Stimulated activated memory B cell treated with anti-CD40 and anti-IgM and Interleukin-4, amounts not matched to agents 10 μg/mL and 1 μg/mL and 100 μg/mL, for 72 hours (primary cell): ENCODE measurements around the gene MCRIP1.

Source experiments
- ATAC-seq: fragments of 150-1000 bp; cut with Tn5 transposase; 2 replicates; pipeline ENCODE4 v1.10.0; 2021
- H3K27ac Mint-ChIP-seq: one replicate; pipeline ENCODE4 v1.8.0; 2022; ENCODE audit warnings: mild to moderate bottlenecking, mixed read lengths
- H3K27me3 Mint-ChIP-seq: one replicate; pipeline ENCODE4 v1.8.0; 2022; ENCODE audit warnings: mixed read lengths
- H3K36me3 Mint-ChIP-seq: one replicate; pipeline ENCODE4 v1.8.0; 2022; ENCODE audit warnings: mixed read lengths
- H3K4me1 Mint-ChIP-seq: one replicate; pipeline ENCODE4 v1.8.0; 2022; ENCODE audit warnings: mixed read lengths
- H3K4me3 Mint-ChIP-seq: one replicate; pipeline ENCODE4 v1.8.0; 2022; ENCODE audit warnings: mild to moderate bottlenecking, moderate library complexity, mixed read lengths
- H3K9me3 Mint-ChIP-seq: one replicate; pipeline ENCODE4 v1.8.0; 2022; ENCODE audit warnings: mixed read lengths

MCRIP1 gene

DNA sequence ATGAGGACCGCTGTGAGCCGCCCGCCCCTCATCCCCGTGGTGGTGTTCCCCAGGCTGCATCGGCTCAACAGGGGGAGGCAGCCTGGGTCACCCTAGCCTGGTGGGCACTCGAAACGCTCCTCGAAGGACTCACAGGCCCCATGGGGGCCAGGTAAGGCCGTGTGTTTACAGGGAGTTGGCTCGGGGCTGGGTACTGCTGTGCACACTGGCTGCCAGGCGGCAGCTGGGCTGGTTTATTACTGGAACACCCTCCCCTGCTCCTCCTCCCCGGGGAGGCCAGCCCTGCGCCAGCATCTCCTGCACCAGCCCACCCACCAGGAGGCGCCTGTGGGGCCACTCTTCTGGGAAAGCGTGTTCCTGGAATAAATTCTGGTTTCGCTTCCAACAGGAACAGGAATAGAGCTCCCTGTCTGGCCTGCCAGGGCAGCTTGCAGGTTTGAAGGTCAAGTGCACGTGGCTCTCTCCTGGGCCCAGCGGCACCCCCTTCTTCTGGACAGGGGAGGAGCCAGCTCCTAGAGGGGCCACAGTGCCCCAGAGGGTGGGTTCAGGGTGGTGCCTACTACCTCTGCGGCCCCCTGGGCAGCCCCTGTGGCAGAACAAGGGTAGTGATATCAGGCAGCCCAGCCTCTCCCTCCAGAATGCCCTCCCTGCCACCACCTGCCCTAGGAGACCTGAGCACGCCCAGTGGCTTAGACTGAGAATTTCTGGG lies 11.3 kb downstream of the MCRIP1 start:
- H3K4me3 Mint-ChIP-seq, result no peak overlapping the region
- peaks cover 15% of the 10 kb centered on the region for H3K27me3 Mint-ChIP-seq
- peaks cover 8% of the 10 kb centered on the region for H3K4me1 Mint-ChIP-seq
- H3K9me3 Mint-ChIP-seq, result no peaks in the 10 kb centered on the region
- peaks cover 15% of the 10 kb centered on the region for H3K36me3 Mint-ChIP-seq
- no peak overlapping the region for H3K27ac Mint-ChIP-seq
- no peak for ATAC-seq

DNA sequence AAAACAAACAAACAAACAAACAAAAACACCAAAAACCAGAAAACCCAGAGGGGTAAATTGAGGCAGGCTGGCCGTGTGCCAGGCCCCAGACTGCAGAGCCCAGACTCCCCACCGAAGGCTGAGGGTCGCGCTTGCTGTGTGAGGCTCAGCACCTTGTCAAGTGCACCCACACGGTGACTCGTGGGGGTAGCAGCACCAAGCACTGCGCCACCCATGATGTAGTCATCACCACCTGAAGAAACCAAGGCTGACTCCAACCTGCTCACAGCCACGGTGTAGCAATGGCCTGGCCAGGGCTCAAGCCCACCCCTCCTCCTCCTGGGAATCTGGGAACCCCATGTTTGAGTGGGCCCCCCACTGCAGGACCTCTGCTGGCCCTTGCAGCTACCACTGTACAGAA lies 11.9 kb downstream of the MCRIP1 start:
- peaks cover 21% of the 10 kb centered on the region for H3K27me3 Mint-ChIP-seq
- no peak overlapping the region for H3K4me3 Mint-ChIP-seq
- no peak overlapping the region for H3K27ac Mint-ChIP-seq
- no peak for ATAC-seq
- H3K36me3 Mint-ChIP-seq, result peaks cover 13% of the 10 kb centered on the region
- H3K4me1 Mint-ChIP-seq, result peaks cover 6% of the 10 kb centered on the region
- no peaks in the 10 kb centered on the region for H3K9me3 Mint-ChIP-seq

DNA sequence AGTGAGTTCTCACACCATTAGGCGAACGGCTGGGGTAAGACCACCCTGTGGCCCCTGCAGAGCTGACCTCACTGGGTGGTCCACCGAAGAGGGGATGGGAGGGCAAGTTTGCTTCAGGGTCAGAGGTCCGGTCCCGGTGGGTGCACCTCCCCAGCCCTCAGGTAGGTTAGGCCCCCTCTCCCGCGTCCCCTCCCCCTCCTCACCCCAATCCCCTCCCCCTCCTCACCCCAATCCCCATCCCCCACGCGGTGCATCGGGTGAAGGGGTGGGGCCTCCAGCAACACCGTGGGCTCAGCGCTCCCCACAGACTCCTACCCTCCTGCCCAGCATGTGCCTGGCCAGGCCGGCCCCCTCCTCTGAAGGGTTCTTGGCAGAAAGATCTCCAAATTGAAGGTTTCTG lies 13.4 kb downstream of the MCRIP1 start:
- ATAC-seq, result no peak
- peaks cover 8% of the 10 kb centered on the region for H3K36me3 Mint-ChIP-seq
- H3K9me3 Mint-ChIP-seq, result no peaks in the 10 kb centered on the region
- no peak overlapping the region for H3K27ac Mint-ChIP-seq
- no peak overlapping the region for H3K4me3 Mint-ChIP-seq
- no peaks in the 10 kb centered on the region for H3K4me1 Mint-ChIP-seq
- peaks cover 25% of the 10 kb centered on the region for H3K27me3 Mint-ChIP-seq

DNA sequence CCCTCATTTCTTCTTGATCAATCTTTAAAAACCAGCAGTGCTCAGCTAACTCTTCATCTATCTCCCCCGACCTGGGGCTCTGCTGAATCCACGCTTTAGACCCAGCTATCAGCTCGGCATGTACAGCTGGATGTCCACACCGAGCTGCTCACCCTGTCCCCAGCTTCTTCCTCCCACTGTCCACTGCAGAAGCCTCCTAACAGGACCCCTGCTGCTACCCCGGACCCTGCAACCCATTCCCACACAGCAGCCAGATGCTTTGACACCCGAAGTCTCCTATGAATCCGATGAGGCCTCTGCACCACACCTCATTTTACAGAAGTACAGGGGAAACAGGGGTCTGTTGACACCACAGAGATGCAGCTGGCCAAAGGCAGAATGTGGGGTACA lies 15.3 kb downstream of the MCRIP1 start:
- Mint-ChIP-seq H3K27ac (no peak overlapping the region), H3K9me3 (no peaks in the 10 kb centered on the region), H3K4me1 (no peaks in the 10 kb centered on the region), H3K36me3 (no peaks in the 10 kb centered on the region), H3K27me3 (peaks cover 26% of the 10 kb centered on the region), H3K4me3 (no peak overlapping the region)
- ATAC-seq, result no peak

DNA sequence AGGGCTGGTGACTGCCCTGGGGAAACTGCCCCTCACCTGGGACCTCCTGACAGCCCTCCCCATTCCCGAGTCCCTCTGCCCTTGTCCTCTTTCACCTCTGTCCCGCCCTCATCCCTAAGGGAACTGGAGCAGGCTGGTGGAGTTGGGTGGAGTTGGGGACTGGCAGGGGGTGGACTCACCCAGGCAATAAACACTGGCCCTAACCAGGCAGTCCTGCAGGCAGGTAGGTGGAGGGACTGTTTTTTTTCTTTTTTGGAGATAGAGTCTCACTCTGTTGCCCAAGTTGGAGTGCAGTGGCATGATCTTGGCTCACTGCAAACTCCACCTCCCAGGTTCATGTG lies 17.5 kb downstream of the MCRIP1 start:
- Mint-ChIP-seq H3K27me3 (peaks cover 44% of the 10 kb centered on the region), H3K9me3 (no peaks in the 10 kb centered on the region), H3K4me3 (no peak overlapping the region), H3K36me3 (no peaks in the 10 kb centered on the region), H3K4me1 (no peaks in the 10 kb centered on the region), H3K27ac (no peak overlapping the region)
- ATAC-seq, result no peak

DNA sequence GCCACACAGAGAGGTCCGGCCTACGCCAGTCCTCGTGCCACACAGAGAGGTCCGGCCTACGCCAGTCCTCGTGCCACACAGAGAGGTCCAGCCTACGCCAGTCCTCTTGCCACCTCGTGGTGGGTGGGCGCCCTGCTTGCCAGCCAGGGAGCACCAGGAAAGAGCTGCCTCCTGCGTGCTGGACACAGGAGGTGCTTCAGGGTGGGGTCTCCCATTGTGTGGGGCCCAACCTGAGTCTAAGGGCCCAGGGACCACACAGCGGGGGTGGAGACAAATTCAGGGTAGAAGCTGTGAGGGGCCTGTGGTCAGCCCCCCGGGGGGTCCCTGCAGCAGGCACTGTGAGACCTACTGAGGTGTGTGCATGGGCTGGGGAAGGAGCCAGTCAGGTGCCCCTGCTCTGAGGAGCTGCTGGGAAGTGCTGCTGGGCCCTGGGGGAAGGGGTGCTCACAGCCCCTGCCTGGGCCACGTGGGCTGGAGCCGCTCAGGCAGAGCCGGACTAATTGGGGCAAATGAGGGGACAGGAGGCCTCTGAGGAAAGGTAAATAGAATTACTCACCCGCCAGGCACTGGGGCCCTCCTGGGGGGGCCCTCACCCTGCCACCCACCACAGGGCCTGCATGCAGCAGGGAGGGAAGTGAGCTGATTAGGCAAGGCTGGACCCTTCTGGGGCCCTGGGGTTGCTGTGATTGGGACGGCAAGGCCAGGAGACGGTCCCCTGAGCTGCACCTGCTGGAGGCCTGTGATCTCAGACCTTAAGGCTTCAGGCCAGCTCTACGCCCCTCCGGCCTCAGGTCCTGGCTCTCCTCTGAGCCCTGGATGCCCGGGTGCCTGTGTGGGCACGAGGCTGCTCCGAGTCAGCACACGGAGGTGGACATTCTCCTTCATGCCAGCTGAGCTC lies 18.1 kb downstream of the MCRIP1 start:
- Mint-ChIP-seq H3K4me3 (no peak overlapping the region), H3K27ac (no peak overlapping the region), H3K27me3 (peaks cover 50% of the 10 kb centered on the region), H3K36me3 (no peaks in the 10 kb centered on the region), H3K4me1 (no peaks in the 10 kb centered on the region), H3K9me3 (no peaks in the 10 kb centered on the region)
- no peak for ATAC-seq

DNA sequence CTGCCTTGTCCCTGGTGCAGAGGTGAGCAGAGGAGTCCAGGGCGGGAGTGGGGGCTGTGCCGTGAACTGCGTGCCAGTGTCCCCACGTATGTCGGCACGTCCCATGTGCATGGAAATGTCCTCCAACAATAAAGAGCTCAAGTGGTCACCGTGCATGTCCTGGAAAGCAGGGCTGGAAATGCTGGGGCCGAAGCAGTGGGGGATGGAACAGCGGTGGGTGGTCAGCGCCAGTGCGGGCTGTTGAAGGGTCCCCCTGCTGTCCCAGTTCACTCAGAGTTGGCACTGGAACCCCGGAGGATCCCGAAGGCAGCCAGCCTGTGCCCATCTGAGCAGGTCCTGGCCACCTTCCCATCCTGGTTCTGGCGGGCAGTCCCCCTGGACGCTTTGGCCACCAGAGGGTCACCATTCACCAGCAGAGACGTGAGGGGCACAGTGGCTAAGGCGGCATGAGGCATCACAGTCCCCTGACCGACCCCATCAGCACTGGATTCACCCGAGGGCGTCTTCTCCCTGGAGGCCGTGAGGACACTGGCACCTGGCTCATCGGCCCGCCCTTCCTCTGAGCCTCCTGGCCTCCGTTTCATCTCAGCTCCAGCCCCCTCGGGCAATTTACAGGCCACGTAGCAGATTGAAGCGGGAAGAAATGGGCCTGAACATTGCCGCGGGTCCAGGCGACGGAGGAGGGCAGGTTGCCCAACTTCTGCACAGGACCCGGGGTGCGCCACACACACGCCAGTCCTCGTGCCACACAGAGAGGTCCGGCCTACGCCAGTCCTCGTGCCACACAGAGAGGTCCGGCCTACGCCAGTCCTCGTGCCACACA lies 19.0 kb downstream of the MCRIP1 start:
- Mint-ChIP-seq H3K36me3 (no peaks in the 10 kb centered on the region), H3K27ac (no peak overlapping the region), H3K4me3 (no peak overlapping the region), H3K9me3 (no peaks in the 10 kb centered on the region), H3K4me1 (peaks cover 4% of the 10 kb centered on the region), H3K27me3 (peaks cover 59% of the 10 kb centered on the region)
- no peak for ATAC-seq

DNA sequence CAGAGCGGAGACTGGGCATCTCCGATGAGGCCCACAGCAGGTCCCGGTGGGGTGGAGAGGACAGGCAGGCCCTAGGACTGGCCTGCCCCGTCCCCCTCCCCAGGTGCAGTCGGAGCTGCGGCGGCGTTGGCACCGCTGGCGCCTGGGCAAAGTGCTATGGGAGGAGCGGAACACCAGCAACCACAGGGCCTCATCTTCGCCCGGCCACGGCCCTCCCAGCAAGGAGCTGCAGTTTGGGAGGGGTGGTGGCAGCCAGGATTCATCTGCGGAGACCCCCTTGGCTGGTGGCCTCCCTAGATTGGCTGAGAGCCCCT lies 19.8 kb downstream of the MCRIP1 start:
- Mint-ChIP-seq H3K4me3 (no peak overlapping the region), H3K27me3 (peaks cover 67% of the 10 kb centered on the region), H3K9me3 (no peaks in the 10 kb centered on the region), H3K4me1 (peaks cover 7% of the 10 kb centered on the region), H3K36me3 (no peaks in the 10 kb centered on the region), H3K27ac (no peak overlapping the region)
- ATAC-seq, result no peak

DNA sequence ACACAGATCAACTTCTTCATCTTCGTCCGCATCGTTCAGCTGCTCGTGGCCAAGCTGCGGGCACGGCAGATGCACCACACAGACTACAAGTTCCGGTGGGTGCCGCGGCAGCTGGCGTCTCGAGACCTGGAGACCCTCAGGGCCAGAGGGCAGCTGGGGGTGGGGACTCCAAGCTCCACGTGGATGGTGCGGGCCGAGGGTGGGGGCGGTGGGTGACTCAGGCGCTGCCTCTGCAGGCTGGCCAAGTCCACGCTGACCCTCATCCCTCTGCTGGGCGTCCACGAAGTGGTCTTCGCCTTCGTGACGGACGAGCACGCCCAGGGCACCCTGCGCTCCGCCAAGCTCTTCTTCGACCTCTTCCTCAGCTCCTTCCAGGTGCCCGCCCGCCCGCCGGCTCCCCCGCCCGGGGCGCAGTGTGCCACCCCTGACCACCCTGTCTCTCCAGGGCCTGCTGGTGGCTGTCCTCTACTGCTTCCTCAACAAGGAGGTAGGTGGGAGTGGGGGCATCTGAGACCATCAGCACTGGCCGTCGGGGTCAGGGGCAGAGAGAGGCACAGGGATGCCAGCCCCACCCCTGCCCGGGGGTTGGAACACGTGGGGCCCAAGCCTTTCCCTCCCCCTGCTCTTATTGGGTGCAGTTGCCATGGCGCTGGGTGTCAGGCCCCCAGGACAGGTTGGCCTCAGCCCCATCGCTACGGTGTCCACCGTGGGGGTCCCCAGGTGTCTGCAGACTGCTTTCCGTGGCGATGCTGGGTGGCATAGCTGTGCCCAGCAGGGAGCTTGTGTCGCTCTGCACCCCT lies 20.3 kb downstream of the MCRIP1 start:
- H3K9me3 Mint-ChIP-seq, result no peaks in the 10 kb centered on the region
- no peaks in the 10 kb centered on the region for H3K36me3 Mint-ChIP-seq
- H3K4me3 Mint-ChIP-seq, result no peak overlapping the region
- ATAC-seq, result no peak
- no peak overlapping the region for H3K27ac Mint-ChIP-seq
- H3K27me3 Mint-ChIP-seq, result peaks cover 68% of the 10 kb centered on the region
- H3K4me1 Mint-ChIP-seq, result peaks cover 7% of the 10 kb centered on the region

DNA sequence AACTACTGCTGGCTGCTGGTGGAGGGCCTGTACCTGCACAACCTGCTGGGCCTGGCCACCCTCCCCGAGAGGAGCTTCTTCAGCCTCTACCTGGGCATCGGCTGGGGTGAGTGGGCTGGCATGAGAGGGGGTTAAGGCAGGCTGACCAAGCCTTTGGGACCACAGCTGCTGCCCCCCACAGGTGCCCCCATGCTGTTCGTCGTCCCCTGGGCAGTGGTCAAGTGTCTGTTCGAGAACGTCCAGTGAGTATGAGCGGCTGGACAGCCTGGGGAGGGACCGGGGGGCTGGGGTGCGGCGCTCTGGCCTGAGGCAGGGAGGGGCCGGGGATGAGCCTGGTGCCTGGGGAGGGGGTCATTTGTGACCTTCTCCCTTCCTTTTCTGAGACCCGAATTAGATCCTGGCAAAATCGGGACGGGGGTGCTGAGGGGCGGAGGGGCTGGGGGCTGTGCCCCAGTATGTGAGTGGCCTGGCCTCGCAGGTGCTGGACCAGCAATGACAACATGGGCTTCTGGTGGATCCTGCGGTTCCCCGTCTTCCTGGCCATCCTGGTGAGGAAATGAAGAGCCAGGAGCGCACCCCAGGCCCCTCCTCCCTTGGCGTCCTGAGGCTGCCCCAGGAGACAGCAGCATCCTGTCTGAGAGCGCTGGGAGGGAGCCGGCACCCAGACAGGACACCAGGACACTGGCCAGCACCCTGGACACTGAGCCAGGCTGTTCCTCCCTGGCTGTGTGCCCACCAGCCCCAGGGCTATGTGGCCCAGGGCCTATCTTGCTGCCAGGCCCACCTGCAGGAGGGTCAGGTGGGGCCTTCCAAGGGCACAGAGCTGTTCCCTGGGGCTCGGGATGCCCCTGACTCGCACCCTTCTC lies 21.2 kb downstream of the MCRIP1 start:
- Mint-ChIP-seq H3K4me1 (peaks cover 7% of the 10 kb centered on the region), H3K36me3 (no peaks in the 10 kb centered on the region), H3K27ac (no peak overlapping the region), H3K4me3 (no peak overlapping the region), H3K27me3 (peaks cover 68% of the 10 kb centered on the region), H3K9me3 (no peaks in the 10 kb centered on the region)
- no peak for ATAC-seq

DNA sequence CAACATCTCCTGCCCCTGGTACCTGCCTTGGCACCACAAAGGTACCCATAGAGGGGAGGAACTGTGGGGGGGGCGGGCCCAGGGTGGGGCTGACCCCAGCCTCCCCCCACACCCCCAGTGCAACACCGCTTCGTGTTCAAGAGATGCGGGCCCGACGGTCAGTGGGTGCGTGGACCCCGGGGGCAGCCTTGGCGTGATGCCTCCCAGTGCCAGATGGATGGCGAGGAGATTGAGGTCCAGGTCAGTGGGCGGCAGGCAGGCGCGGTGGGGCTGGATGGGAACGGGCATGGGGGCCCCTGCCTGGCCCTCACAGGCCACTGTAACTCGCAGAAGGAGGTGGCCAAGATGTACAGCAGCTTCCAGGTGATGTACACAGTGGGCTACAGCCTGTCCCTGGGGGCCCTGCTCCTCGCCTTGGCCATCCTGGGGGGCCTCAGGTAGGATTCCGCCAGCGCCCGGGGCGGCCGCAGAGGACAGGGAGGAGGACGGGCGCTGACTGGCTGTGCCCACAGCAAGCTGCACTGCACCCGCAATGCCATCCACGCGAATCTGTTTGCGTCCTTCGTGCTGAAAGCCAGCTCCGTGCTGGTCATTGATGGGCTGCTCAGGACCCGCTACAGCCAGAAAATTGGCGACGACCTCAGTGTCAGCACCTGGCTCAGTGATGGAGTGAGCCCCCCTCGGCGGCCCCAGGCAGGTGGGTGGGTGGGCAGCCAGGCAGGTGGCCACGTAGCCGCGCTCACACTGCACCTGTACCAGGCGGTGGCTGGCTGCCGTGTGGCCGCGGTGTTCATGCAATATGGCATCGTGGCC lies 22.0 kb downstream of the MCRIP1 start:
- Mint-ChIP-seq H3K27me3 (peaks cover 68% of the 10 kb centered on the region), H3K36me3 (no peaks in the 10 kb centered on the region), H3K4me3 (no peak overlapping the region), H3K4me1 (peaks cover 7% of the 10 kb centered on the region), H3K27ac (no peak overlapping the region), H3K9me3 (no peaks in the 10 kb centered on the region)
- ATAC-seq, result no peak

DNA sequence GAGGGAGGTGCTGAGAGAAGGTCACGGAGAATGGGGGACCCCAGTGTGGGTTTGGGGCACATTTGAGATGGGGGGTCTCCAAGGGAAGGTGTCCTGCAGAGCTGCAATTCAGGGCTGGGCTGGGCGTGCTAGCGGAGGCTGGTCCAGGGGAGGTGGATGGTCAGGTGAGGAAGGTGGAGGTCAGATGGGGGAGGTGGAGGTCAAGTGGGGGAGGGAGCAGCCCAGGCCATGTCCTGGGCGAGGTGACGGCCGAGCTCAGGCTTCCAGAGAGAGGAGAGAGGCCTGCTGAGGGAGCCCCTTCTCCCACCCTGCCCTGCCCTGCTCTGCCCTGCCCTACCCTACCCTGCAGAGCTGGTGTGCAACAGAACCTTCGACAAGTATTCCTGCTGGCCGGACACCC lies 22.6 kb downstream of the MCRIP1 start:
- H3K36me3 Mint-ChIP-seq, result no peaks in the 10 kb centered on the region
- no peak overlapping the region for H3K27ac Mint-ChIP-seq
- no peak for ATAC-seq
- peaks cover 69% of the 10 kb centered on the region for H3K27me3 Mint-ChIP-seq
- no peaks in the 10 kb centered on the region for H3K9me3 Mint-ChIP-seq
- no peak overlapping the region for H3K4me3 Mint-ChIP-seq
- peaks cover 7% of the 10 kb centered on the region for H3K4me1 Mint-ChIP-seq

DNA sequence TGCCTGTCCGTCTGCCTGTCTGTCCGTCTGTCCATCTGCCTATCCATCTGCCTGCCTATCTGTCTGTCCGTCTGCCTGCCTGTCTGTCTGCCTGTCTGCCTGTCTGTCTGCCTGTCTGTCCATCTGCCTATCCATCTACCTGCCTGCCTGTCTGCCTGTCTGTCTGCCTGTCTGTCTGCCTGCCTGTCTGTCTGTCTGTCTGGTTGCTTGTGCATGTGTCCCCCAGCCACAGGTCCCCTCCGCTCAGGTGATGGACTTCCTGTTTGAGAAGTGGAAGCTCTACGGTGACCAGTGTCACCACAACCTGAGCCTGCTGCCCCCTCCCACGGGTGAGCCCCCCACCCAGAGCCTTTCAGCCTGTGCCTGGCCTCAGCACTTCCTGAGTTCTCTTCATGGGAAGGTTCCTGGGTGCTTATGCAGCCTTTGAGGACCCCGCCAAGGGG lies 23.5 kb downstream of the MCRIP1 start:
- Mint-ChIP-seq H3K36me3 (no peaks in the 10 kb centered on the region), H3K27ac (no peak overlapping the region), H3K4me1 (peaks cover 11% of the 10 kb centered on the region), H3K9me3 (no peaks in the 10 kb centered on the region), H3K27me3 (peaks cover 75% of the 10 kb centered on the region), H3K4me3 (no peak overlapping the region)
- ATAC-seq, result no peak
